ENCODE measurements around the gene C15orf39.
"Not testable (repeated sequence)": the region's sequence is repeated elsewhere in the genome, so short reads cannot be mapped to it uniquely, and the experiment has no call there.

The C15orf39 gene

DNA sequence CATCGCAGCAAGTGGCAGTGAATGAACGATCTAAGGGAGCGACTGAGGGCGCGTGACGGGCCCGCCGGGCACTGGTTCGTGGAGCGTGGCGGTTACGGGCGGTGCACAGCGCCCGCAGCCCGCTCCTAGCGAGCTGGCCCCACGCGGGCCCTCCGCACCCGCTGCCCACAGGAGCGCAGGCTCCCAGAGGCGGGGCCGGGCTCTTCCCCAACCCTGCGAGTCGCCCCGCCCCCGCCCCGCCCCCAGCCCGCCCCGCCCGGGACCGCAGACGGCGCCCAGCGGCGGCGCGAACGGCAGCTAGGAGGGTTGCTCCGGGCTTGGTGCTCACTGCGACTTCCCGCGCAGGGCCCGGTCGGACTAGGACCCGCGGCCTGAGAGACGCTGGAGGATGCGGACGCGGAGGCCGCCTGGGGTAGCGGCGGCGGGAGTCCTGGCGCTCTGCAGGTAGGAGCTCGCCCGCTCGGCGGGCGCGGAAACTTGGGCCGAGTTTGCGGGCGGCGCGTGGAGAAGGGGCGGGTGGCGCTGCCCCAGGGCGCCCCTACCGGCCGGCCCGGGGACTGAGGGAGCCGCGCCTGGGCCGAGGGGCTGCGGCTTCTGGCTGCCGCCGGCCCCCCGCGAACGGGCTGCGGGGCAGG lies at the start of gene C15orf39:
Gene C15orf39 (plus strand): TSS at position 267 of the 635 bp plus-strand sequence. CDS start 4,167 bp downstream, outside the sequence.
- peak; percentile 83 for DNase-seq

DNA sequence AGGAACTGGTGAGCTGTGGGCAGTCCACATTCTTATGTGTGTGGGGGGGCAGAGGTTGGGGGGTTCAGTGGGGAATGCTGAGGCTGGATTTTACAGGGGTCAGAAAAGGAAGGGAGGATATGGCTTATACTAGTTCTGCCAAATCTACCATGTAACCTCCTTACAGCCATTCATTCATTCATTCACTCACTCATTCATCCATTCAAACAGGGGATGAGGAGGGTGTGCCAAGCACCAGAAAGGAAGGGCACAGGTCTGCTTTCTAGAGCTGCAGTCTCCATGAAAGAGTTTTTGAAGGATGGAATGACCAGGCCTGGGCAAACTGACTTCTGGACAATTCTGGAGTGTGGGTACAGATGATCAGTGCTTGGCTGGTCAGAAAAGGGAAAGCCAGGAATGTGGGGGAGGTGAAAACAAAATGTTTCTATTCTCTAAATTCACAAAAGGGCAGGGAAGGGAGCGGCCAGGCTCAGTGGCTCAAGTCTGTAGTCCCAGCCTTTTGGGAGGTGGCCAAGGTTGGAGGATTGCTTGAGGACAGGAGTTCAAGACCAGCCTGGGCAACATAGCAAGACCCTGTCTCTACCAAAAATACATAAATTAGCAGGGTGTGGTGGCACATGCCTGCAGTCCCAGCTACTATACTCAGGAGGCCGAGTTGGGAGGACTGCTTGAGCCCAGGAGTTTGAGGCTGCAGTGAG lies 49.2 kb upstream of the C15orf39 start:
- DNase-seq, result no peak

- no peak for DNase-seq
Observed at GRCh38 chr15:75153087-75153486, 48.6 kb upstream of the C15orf39 start.

GRCh38 chr15:75153565-75154276 lies 48.0 kb upstream of the C15orf39 start:
- no peak for DNase-seq

DNA sequence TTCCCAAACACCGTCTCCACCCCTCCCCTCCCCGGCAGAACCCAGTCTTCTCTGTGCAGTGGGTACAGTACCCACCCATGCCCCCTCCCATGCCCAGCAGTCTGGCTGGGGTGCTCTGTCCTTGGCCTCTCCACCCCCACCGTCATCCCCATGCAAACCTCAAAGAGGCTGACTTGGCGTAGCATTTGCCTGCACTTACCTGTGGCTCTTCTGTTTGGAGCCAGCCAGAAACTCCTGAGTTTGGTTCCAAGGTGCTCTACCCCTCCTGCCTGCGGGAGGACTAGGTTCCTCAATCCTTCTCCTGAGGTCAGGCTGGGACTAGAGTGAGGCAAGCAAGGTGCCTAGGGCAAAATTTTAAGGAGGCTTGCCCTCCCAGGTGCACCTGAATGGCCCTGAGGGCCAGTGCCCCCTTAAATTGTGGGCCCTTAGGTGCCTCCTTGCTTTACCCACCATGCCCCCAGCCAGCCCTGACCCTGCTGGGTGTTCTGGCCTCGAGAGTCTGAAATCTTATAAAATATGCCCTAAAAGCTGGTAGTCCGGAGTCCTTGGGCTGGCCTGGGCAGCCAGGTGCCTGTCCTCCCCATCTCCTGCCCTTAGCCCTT lies 47.1 kb upstream of the C15orf39 start:
- DNase-seq, result no peak

GRCh38 chr15:75156326-75157215 lies 45.1 kb upstream of the C15orf39 start:
- DNase-seq, result no peak

- DNase-seq, result no peak
Observed at GRCh38 chr15:75158402-75158801, 43.3 kb upstream of the C15orf39 start.

DNA sequence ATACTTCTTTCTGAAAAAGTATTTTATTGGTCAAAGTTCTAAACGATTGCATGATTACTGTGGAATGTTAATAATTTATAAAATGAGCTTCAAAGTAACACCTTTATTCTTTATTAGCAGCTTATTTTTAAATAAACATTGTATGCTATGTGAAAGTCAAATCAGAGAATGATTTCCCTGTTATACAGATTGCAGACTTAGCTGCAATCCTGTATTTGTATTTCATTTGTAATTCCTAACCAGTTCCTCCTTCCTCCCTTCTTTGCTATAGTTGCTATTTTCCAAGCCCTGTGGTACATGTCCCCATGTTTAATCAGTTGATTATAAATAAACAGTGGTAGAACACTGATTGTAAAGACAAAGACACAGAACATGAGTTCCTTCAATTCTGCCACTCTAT lies 42.4 kb upstream of the C15orf39 start:
- no peak for DNase-seq

- DNase-seq, result no peak
Observed at GRCh38 chr15:75161106-75161916, 40.4 kb upstream of the C15orf39 start.

DNA sequence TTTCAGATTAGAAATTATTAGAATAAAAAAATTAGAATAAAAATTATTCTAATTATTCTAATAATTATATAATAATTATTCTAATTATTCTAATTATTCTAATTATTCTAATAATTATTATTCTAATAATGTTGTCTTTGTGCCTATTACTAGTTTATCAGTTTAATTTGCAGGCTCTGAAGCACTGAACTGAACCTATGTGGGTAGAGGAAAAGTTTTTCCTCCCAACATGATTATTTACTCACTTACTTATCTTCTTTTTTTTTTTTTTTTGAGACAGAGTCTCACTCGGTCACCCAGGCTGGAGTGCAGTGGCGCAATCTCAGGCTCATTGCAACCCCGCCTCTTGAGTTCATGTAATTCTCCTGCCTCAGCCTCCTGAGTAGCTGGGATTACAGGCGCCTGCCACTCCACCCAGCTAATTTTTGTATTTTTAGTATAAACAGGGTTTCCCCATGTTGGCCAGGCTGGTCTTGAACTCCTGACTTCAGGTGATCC lies 39.7 kb upstream of the C15orf39 start:
- no peak for DNase-seq

DNA sequence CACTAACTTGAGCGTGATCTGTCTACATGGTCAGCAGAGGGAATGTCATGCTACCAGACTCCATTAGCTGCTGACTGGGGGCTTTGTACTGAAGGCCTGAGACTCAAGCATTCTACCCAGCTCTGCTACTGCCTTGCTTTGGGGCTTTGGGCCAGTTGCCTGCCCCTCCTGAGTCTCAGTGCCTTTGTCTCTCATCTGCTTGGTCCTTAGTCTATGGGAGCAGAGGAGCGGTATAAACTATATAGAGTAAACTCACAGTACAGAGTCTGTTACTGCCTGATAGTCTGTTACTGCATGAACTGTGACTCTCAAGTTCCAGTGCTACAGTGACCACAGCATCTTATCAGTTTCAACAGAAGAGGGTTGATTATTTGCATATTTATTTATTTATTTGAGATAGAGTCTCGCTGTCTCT lies 38.5 kb upstream of the C15orf39 start:
- DNase-seq, result no peak

GRCh38 chr15:75164625-75165350 lies 36.9 kb upstream of the C15orf39 start:
- no peak for DNase-seq

DNA sequence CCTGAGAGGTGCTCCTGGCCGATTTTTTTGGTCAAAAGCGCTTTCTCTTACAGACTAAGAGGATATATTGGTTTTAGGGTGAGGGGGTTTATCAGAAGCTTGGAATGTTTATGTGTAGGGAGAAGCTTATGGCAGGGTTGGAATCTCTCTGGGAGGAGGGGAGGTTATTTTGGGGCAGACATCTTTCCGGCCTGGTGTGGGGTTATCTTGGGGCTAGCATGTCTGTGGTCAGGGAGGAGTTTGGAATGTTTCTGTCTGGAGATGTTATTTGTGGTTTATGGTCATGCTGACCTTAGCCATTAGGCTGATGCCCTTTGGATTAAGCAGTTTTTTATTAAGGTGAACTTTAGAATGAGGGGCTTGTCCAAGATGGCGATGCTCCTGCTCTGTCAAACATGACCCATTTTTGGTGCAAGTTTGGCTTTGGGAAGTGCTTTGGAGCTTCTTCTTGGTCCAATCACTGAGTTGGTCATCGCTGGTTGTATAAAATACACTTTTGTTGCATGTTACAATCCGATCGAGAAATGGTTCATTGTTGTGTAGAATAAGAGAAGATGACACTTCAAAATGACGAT lies 35.1 kb upstream of the C15orf39 start:
- not testable (repeated sequence) for DNase-seq

DNA sequence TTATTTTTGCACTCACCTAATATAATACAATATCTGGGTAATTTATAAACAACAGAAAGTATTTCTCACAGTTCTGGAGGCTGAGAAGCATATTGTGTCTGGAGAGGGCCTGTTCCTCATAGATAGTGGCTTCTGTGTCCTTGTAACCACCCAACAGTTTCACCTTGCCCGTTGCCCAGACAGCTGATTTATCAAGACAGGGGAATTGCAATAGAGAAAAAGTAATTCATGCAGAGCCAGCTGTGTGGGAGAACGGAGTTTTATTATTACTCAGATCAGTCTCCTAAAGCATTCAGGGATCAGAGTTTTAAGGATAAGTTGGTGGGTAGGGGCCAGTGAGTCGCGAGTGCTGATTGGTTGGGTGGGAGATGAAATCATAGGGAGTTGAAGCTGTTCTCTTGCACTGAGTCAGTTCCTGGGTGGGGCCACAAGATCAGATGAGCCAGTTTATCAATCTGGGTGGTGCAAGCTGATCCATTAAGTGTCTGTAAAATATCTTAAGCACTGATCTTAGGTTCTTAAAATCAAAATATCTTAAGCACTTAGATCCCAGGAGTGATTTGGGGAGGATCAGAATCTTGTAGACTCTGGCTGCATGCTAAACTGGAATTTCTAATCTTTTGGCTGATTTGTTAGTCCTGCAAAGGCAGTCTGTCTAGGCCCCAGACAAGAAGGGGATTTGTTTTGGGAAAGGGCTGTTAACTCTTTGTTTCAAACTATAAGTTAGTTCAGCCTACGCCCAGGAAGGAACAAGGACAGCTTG lies 33.9 kb upstream of the C15orf39 start:
- DNase-seq, result peak; percentile 26

GRCh38 chr15:75168374-75168773 lies 33.3 kb upstream of the C15orf39 start:
- DNase-seq, result no peak

- no peak for DNase-seq
Observed at GRCh38 chr15:75170203-75170602, 31.5 kb upstream of the C15orf39 start.

- no peak for DNase-seq
Observed at GRCh38 chr15:75170711-75171341, 30.9 kb upstream of the C15orf39 start.

- DNase-seq, result peak; percentile 67
Observed at GRCh38 chr15:75171408-75171807, 30.3 kb upstream of the C15orf39 start.

- DNase-seq, result no peak
Observed at GRCh38 chr15:75172284-75172820, 29.3 kb upstream of the C15orf39 start.

Measured in activated CD4-positive, alpha-beta T cell treated with anti-CD3 and anti-CD28 coated beads, Interleukin-2, Interleukin-6, amounts not matched to agents 100 ng/mL and 50 ng/mL, durations not matched to agents 16 hours and 8 hours (primary cell).